Tibial artery (tissue), 4 donors: ENCODE data around the gene FBXO9.

Experiments used
- DNase-seq, 2 donors: peaks; one replicate each; pipeline ENCODE4 v3.0.0-alpha.2; 2019
- H3K27ac ChIP-seq, 2 donors: fragments of 200-600 bp; sonication (generic) in 1 of 2; 1 replicate in 1 of 2; 2 replicates in 1 of 2; pipeline ENCODE4 v1.5.1; 2018 to 2019; ENCODE audit warnings: mild to moderate bottlenecking in 1 of 2
- H3K27me3 ChIP-seq, 2 donors: fragments of 200-600 bp; sonication (generic) in 1 of 2; one replicate each; pipeline versions ENCODE4 v1.5.1 to v1.6.0; 2016 to 2019
- H3K36me3 ChIP-seq, 3 donors: fragments of 200-600 bp; sonication (generic) in 2 of 3; one replicate each; pipeline ENCODE4 v1.5.1; 2016 to 2019; ENCODE audit warnings: mild to moderate bottlenecking in 2 of 3
- H3K4me1 ChIP-seq, 4 donors: fragments of 200-600 bp; sonication (generic) in 2 of 4; 1 replicate in 3 of 4; 2 replicates in 1 of 4; pipeline ENCODE4 v1.5.1; 2016 to 2019
- H3K4me3 ChIP-seq, 2 donors: fragments of 200-600 bp; sonication (generic) in 1 of 2; 1 replicate in 1 of 2; 2 replicates in 1 of 2; pipeline ENCODE4 v1.5.1; 2018 to 2019; ENCODE audit warnings: mild to moderate bottlenecking in 2 of 2
- H3K9me3 ChIP-seq, 3 donors: fragments of 200-600 bp; sonication (generic) in 1 of 3; one replicate each; pipeline ENCODE4 v1.5.1; 2016 to 2019
- CTCF ChIP-seq, 2 experiments: fragments of 200-600 bp in 1 of 2; fragments of 450-650 bp in 1 of 2; IDR thresholded peaks; one replicate each; pipeline ENCODE4 v1.5.1; 2017 to 2019; ENCODE audit warnings: antibody characterized with exemption in 2 of 2, mild to moderate bottlenecking in 1 of 2, moderate library complexity in 1 of 2
- intact Hi-C: fragments of 100-400 bp; cut with DNase I; formaldehyde crosslinking; loops from one replicate; pipeline ENCODE4 v1.15.0; 2023; ENCODE audit warnings: low total_unique reads

FBXO9 gene

DNA sequence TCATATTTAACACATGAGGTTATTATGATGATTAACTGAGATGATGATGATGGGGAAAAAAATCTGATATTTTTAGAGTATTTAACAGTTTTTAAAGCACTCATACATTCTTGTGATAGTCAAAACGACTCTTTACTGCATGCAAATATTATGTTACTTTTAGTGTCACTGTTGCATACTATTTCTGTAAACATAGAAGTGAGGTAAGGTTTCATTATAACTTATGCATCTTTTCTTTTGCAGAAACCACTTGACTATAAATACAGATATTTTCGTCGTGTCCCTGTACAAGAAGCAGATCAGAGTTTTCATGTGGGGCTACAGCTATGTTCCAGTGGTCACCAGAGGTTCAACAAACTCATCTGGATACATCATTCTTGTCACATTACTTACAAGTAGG lies 30.1 kb downstream of the FBXO9 start:
- H3K4me3 ChIP-seq = no peak overlapping the region
- no peaks in the 10 kb centered on the region for H3K27me3 ChIP-seq
- no peaks in the 10 kb centered on the region for H3K9me3 ChIP-seq
- intact Hi-C loops = no loop called here
- peaks cover 88 to 99% (median 98%) of the 10 kb centered on the region in 3 donors for H3K36me3 ChIP-seq
- no peak for DNase-seq
- no peaks in the 10 kb centered on the region for H3K4me1 ChIP-seq
- no peak for TF ChIP-seq CTCF (IDR thresholded peaks at IDR 0.05)
- no peak overlapping the region for H3K27ac ChIP-seq

DNA sequence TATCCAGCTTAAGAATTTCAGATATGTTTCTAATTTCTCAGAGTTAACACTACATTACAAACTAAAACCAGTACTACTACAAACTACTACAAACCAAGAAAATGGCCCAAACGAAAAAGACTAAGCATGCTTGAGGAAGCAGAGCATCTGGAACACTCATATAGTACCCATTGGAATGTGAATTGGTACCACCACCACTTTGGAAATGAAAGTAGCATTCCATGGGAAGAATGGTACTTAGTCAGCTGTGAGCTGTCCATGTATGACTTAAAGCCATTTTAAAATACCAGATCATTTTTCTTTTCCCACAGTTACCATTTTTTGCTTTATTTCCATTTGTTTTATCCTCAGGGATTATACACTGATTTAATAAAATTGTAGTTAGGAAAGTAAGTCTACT lies 30.5 kb downstream of the FBXO9 start:
- H3K27me3 ChIP-seq = no peaks in the 10 kb centered on the region
- no peaks in the 10 kb centered on the region for H3K4me1 ChIP-seq
- no peak overlapping the region for H3K4me3 ChIP-seq
- intact Hi-C loops = no loop called here
- no peak overlapping the region for H3K27ac ChIP-seq
- H3K36me3 ChIP-seq = peaks cover 91 to 99% (median 98%) of the 10 kb centered on the region in 3 donors
- no peaks in the 10 kb centered on the region for H3K9me3 ChIP-seq
- DNase-seq = no peak
- no peak for TF ChIP-seq CTCF (IDR thresholded peaks at IDR 0.05)

GRCh38 chr6:53100561-53100960 lies 35.4 kb downstream of the FBXO9 start:
- no peak for TF ChIP-seq CTCF (IDR thresholded peaks at IDR 0.05)
- DNase-seq = no peak
- intact Hi-C loops = no loop called here
- Histone ChIP-seq H3K4me3 (no peak overlapping the region), H3K27me3 (no peaks in the 10 kb centered on the region), H3K9me3 (no peaks in the 10 kb centered on the region), H3K4me1 (no peaks in the 10 kb centered on the region), H3K27ac (no peak overlapping the region), H3K36me3 (peaks cover 50 to 78% (median 73%) of the 10 kb centered on the region in 3 donors)

- no peak for DNase-seq
- intact Hi-C loops = no loop called here
- peaks cover 46 to 73% (median 68%) of the 10 kb centered on the region in 3 donors for H3K36me3 ChIP-seq
- no peaks in the 10 kb centered on the region for H3K27me3 ChIP-seq
- H3K4me3 ChIP-seq = no peak overlapping the region
- H3K4me1 ChIP-seq = no peaks in the 10 kb centered on the region
- H3K9me3 ChIP-seq = no peaks in the 10 kb centered on the region
- H3K27ac ChIP-seq = no peak overlapping the region
- no peak for TF ChIP-seq CTCF (IDR thresholded peaks at IDR 0.05)
Measured at GRCh38 chr6:53101006-53101405, 35.8 kb downstream of the FBXO9 start.

DNA sequence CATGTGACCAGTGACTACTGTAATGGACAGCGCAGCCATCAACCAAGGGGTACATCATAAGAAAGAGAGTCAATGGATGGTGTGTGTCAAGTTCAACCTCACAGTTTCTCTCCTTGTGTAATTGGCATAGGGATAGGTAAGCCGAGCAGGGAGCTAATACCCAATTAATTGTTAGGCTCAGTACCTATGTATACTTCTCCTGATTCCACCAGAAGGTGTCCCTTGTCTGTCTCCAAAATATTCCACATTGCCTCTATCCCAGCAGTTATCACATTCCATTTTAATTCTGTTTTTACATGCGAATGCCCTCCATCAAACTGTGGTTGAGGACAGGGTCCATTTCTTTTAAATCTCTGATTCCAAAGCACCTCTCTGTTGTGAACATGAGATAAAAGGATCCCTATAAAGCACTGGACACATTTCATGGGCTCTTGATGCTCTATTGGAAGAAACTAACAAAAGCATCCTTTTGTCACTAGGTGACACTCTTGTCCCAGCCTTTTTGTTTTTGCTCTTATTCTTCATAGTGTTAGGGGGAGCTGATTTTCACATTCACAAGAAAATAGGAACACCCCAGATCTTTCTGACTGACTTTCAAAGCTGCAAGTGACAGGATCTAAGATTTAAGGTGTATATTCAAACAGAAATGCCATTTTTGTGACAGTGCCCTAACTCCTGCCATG lies 38.9 kb downstream of the FBXO9 start:
- Histone ChIP-seq H3K4me1 (no peaks in the 10 kb centered on the region), H3K9me3 (no peaks in the 10 kb centered on the region), H3K27me3 (no peaks in the 10 kb centered on the region), H3K27ac (no peak overlapping the region), H3K36me3 (peaks cover 21 to 42% (median 39%) of the 10 kb centered on the region in 3 donors), H3K4me3 (no peak overlapping the region)
- no peak for TF ChIP-seq CTCF (IDR thresholded peaks at IDR 0.05)
- intact Hi-C loops = no loop called here
- DNase-seq = no peak
